NCI-H2107 (cell line): ENCODE results near the gene ZNF142.

Experiments
- DNase-seq: peaks from one replicate; lab custom pipeline; 2025; lab: John Stamatoyannopoulos, UW

ZNF142 gene

GRCh38 chr2:218659258-218659987, at the start of gene ZNF142, which contains the start of gene BCS1L:
TSS of gene ZNF142 (minus strand) at chr2:218659623. CDS start at chr2:218656429, 3,194 bp downstream.
TSS of gene BCS1L (plus strand) at chr2:218659683. CDS start at chr2:218660988, 1,305 bp downstream.
- DNase-seq: peak; percentile 77

- DNase-seq: no peak
These were observed 48.7 kb upstream of the ZNF142 start for GRCh38 chr2:218708086-218708485.

GRCh38 chr2:218703341-218703740, 43.9 kb upstream of the ZNF142 start:
- DNase-seq: no peak

GRCh38 chr2:218701806-218702205, 42.4 kb upstream of the ZNF142 start:
- no peak for DNase-seq

GRCh38 chr2:218698885-218699284, 39.5 kb upstream of the ZNF142 start:
- DNase-seq: no peak

- DNase-seq: no peak
These were observed 35.2 kb upstream of the ZNF142 start for GRCh38 chr2:218694405-218695145.

- no peak for DNase-seq
These were observed 31.8 kb upstream of the ZNF142 start for GRCh38 chr2:218691234-218691633.

- DNase-seq: peak; percentile 15
These were observed 28.1 kb upstream of the ZNF142 start for GRCh38 chr2:218687400-218688060.

GRCh38 chr2:218680061-218680460, 20.6 kb upstream of the ZNF142 start:
- no peak for DNase-seq

- no peak for DNase-seq
These were observed 19.7 kb upstream of the ZNF142 start for GRCh38 chr2:218679119-218679518.

- DNase-seq: peak; percentile 65
These were observed 12.5 kb upstream of the ZNF142 start, which contains the start of the genes RNF25 and STK36 for GRCh38 chr2:218671654-218672566. TSS of gene RNF25 (minus strand) at chr2:218672002. CDS start at chr2:218671970, 32 bp downstream. TSS of gene STK36 (plus strand) at chr2:218672086. CDS start at chr2:218672830, 744 bp downstream.

- no peak for DNase-seq
These were observed 11.8 kb upstream of the ZNF142 start for GRCh38 chr2:218671097-218671653.

- no peak for DNase-seq
These were observed 5.2 kb upstream of the ZNF142 start for GRCh38 chr2:218664653-218665052.

- DNase-seq: no peak
These were observed 4.5 kb upstream of the ZNF142 start for GRCh38 chr2:218663901-218664300.

GRCh38 chr2:218662827-218663226, 3.4 kb upstream of the ZNF142 start:
- DNase-seq: no peak

GRCh38 chr2:218662377-218662776, 3.0 kb upstream of the ZNF142 start:
- DNase-seq: no peak

- DNase-seq: no peak
These were observed 550 bp upstream of the ZNF142 start for GRCh38 chr2:218659988-218660358.

- DNase-seq: peak; percentile 13
These were observed 659 bp downstream of the ZNF142 start for GRCh38 chr2:218658671-218659257.

- no peak for DNase-seq
These were observed 3.7 kb downstream of the ZNF142 start for GRCh38 chr2:218655751-218656150.

- DNase-seq: no peak
These were observed 10.7 kb downstream of the ZNF142 start for GRCh38 chr2:218648787-218649100.
